AG08396 (cell line): Measurements from ENCODE around the gene GCH1.

Source experiments
- DNase-seq: peaks from one replicate; pipeline ENCODE4 v3.0.0; 2012; ENCODE audit warnings: low spot score, mixed read lengths

GCH1 gene

DNA sequence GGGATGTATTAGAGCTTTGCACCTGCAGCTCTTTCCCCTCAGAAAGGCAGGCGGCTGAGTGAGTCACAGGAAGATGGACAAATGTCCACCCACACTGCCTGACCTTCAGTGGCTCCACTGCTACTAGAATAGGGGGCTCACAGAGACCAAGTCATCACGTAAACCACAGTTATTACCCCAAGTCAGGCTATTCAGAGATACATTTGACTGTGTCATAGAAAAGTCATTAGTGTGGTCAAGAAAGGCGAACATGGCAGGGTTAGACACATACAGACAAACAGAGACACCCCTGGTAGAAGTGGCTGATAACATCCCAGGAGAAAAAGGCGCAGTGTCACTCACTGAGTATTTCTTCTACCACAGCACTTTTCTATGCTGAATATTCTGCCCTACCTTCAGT, 36.0 kb downstream of the GCH1 start:
- no peak for DNase-seq

DNA sequence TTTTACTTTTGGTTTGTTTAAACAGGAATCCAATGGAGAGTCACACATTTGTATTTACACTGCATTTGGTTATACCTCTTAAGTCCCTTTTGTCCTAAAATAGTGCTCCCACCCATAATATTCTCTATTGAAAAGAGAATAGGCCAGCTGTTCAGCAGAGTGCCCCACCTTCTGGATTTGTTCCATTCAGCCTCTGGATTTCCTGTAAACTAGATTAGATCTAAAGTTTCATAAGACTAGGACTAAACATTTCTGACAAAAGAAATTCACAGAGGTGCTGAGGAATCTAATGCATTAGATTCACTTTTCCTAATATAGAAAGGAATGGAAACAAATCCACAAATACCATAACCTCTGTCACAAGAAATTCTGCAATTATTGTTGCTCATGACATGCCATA, 38.1 kb downstream of the GCH1 start:
- DNase-seq = no peak

DNA sequence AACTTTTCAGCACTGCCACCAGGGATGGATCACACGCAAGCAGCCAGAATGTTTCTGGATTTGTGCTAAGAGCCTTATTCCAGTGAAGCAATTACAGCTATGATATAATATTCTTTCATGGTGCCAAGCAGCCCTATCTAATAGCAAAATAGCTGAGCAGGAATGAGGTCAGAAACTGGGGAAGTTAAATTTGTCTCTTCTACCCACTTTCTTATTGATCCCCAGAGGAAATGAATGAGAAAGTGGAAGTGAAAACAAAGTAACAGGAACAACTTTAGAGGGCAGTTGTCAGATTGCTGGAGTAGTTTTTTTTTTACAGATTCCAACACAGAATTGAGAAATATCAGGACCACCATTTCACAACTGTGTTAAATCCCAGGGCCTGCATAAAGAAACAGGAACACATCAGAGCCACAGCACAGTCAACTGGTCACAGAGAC, 44.8 kb downstream of the GCH1 start:
- no peak for DNase-seq

DNA sequence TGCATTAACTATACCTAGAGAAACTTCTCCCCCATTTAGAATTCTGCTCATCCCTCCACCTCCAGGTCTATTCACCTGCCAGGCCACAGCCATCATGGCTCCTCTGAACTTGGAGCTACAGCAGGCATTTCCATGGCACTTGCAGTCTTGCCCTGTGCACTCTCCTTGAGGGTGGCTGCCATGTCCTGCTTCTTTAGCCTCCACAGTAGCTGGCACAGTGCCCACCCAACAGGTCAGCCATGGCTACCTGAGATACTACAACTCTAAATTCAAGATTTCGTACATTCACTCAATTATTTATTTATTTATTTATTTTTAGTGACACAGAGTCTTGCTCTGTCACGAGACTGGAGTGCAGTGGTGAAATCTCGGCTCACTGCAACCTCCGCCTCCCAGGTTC, 46.5 kb downstream of the GCH1 start:
- no peak for DNase-seq

DNA sequence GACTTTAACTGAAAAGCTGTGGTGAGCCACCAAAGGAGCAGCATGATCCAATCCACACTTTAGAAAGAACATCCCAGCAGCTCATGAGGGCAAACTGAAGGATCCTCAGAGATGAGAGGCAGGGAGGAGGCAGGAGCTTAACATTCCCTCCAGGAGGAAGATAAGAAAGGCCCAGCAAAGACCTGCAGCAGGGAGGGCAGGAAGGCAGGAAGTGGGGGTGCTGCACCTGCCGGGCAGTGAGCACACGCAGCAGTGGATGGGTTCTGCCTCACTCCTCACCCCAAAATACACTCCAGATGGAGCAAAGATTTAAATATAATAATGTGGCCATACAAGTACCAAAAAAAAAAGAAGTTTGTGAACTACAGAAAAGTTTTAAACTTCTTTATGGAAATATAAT, 48.4 kb downstream of the GCH1 start:
- no peak for DNase-seq

DNA sequence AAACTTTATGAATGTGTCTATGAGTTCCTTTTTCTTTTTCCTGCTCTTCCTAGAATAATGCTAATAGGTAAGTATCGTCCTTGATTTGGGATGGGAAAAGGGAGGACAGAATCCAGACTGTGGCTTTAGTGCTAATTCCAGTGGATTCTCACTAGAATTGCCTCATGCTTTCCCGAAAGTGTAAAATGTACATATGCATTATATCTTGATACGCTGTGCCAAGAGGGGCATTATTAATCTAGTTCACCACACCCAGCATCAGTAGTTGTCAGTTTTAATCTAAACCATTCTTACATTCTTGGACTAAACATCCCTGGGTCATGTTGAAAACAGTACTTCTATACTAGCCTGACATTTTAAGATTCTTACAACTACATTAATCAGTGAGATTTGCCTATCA, 49.3 kb downstream of the GCH1 start:
- DNase-seq = no peak

DNA sequence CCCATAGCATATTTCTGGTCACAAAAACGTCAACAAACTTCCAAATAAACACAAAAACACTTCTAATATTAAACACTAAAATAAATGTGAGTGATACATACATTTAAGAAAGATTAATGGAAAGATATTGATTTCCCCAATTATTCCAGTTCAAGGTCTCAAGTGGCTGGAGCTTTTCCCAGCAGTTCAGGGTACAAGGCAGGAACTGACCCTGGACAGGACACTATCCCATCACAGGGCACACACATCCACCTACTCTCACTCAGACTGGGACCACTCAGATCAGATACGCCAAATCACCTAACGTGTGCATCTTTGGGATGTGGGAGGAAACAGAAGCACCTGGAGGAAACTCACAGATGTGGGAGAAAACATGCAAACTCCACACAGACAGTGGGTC, 50.4 kb downstream of the GCH1 start:
- no peak for DNase-seq

DNA sequence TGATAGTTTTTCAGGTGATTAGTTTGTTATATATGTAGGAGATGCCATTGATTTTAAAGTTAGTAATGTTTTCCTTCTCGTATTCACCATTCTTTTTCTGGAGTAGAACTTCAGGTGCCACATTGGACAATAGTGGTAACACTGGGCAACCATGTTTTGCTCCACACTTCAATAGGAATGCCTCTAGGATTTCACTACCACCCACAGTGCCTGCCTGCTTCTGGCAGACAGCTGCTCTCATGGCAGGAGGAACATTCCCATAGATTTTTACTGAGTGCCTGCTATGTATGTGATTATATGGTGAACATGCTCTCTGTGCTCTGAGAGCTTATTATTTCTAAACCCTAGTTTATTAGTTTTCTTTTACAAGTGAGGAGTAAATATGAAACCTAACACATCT, 53.7 kb downstream of the GCH1 start:
- no peak for DNase-seq

DNA sequence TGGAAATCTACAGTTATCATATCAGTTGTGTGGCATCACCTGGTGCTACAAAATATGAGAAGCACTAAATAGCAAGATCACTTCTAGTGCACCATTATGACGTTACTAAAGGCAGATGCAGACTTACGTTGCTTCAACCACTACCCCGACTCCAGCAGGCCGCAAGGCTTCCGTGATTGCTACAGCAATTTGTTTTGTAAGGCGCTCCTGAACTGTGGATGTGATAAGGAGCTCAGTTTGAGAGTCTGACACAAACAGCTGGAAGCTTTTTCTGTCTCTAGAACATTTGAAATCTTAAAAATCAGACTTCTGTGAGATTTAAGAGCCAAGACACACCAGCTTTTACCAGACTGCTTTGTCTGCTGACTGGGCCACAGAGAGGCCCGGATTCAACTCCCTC, 57.0 kb downstream of the GCH1 start:
- no peak for DNase-seq

DNA sequence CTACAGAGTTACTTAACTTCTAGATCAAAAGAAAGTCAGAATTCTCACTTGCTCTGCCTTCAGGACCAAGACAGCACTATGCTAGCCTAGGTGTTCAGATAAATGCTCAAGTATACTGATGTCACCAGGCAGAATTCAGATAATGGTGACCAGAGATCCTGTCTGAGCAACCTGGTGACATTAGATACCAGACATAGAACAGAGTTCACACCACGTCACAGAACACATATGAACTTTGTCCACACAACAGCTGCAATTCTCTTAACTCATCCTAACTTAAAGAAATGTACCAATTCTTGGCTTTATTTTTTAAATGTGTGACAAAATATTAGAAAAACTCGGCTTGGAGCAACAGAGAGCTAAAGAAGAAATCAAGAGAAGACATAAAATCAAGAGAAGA, 58.1 kb downstream of the GCH1 start:
- DNase-seq = no peak

DNA sequence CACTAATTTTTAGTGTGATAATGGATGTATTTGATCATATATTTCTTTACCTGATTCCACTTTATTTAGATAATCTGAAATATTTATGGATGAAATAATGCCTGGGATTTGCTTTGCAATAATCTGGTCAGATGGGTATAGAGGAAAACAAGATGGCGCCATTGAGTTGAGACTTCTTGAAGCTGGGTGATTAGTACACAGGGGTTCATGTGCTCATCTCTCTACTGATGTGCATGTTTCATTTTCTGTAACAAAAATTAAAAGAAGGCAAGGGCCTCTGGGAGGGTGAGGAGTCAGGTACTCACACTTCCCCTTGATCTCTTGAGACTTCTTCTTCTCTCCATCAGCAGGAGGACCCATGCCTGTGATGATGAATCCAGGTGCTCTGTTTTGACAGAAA, 61.8 kb downstream of the GCH1 start:
- no peak for DNase-seq

DNA sequence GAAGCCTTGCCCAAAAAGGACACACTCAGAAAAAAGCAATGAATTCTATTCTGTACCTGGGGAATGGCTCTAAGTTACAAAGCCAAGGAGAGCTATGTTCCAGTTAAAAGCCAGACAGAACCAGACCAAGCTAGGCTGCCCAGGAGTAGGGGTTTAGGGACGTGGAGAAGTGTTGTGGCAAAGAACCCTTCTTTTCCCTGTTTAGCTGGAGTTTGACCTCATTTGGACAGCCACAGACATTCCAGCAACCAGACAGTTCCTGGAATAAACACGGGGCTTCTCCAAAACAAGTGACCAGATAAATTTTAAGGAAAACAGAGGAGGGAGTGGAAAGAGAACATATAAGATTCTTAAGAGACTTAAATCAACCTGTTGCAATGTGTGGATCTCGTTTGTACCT, 62.3 kb downstream of the GCH1 start:
- no peak for DNase-seq

DNA sequence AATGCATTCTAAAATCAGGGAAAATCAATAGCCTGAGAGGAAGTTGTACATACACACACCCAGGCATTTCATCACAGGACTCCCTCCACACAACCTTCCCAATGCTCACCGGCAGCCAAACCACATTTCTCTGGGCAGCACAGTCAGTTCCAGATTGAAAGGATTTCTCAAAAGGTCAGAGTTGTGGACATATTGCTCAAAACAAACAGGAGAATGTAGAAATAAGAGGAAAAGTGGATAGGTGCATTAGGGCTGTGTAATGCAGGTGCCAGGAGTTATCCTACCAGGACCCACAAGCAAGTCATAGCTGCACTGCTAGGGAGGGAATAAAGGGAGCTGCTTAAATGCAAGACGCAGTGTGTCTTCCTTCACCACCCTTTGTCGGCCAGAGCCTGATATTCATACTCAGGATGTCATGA, 62.9 kb downstream of the GCH1 start:
- no peak for DNase-seq

DNA sequence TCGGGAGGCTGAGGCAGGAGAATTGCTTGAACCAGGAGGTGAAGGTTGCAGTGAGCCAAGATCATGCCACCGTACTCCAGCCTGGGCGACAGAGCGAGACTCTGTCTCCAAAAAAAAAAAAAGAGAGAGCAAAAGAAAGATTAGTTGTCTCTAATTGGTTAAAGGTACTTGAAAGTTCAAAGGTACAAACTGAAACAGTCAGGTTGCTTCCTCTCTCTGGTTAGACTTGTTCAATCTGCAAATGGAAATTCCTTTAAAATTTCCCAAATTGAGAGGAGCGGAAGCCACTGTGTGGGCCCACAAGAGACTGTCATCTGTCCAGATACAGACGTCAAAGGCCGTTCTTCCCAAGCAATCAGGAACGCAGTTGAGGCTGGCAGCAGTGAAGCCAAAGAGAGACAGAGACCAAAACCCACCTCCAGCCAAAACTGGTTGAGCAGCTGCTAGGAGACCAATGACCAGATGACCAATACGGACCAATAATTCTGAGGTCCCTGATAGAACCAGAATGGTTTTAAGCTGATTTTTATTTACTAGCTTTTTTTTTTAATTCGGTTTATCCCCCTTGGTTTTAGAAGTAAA, 63.6 kb downstream of the GCH1 start:
- no peak for DNase-seq

DNA sequence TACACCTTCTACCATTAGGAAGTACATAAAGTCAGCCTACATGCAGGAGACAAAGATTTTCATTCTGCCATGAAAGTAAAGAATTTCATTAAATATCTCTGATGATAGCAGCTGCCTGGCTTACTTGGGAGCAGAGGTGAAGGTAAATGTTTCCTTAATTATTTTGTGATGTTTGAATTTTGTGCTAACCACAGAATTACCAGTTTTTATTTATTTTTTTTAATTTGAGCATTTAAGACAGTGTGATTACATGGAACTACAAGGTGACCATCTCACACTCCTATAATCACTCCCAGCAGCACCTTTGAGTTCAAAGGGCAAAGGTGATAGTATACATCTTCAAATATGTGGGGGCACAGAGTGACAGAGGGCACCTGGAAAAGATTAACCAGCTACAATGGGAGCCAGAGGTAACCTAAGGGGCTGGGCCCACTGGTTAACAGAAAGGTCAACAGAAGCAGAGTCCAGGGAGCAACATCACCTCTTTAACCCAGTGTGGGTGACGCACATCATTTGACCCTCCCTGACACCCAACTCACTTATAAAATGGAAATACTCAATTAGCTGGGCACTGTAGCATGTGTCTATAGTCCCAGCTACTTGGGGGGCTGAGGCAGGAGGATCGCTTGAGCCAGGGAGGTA, 65.0 kb downstream of the GCH1 start:
- DNase-seq = no peak

DNA sequence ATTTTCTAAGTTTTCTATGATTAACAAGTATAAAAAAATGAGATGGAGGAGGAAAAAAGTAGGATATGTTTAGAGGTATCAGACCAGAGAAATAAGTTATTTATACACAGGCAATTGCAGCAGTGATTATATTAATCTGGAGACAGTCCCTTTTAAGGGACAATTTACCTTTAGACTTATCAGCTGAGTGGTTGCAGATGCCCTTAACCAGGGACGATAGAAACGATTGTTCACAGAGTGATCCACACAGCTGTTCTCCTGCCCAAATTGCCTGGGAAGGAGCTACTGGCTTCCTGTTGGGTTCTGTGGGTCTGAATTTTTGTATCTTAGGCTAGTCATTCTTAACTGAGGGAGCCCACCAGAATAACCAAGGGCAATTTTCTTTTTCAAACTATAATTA, 66.4 kb downstream of the GCH1 start:
- no peak for DNase-seq

DNA sequence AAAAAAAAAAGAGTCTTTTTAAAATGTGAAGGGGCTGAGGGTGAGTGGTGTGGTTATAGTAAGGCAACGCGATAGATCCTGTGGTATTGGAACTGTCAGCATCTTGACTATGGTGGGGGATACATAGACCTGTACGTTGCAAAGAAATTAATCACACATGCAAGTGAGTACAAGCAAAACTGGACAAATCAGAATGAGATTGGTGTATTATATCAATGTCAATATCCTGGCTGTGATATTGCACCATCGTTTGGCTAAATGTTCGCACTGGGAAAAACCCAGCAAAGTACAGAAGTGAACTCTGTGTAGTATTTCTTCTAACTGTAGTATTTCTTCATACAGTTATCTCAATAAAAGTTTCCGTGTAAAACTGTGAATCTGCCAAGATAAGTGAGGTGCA, 67.9 kb downstream of the GCH1 start:
- no peak for DNase-seq

DNA sequence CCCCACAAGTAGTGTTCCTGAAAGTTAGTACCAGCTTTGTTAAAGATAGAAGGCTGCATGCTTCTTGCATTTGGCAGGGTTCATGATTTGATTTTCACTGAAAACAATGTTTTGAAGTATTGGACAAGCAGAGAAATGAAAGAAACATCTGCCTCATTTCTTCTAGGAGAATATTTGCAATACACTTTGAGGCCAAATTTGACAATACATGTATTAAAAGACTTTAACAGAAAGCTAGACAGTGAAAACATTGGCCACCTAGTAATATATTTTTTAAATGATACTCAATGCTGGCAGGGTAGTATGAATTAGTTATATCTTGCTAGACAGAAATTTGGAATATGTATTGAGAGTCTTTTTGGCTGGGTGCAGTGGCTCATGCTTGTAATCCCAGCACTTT, 68.5 kb downstream of the GCH1 start:
- no peak for DNase-seq

DNA sequence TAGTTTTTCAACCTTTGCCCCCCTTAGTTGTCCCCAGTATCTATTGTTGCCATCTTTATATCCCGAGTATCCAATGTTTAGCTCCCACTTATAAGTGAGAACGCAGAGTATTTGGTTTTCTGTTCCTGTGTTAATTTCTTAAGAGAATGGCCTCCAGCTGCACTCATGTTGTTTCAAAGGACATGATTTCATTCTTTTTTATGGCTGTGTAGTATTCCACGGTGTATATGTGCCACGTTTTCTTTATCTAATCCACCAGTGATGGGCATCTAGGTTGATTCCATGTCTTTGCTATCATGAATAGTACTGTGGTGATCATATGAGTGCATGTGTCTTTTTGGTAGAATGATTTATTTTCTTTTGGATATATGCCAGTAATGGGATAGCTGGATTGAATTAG, 72.0 kb downstream of the GCH1 start:
- no peak for DNase-seq

DNA sequence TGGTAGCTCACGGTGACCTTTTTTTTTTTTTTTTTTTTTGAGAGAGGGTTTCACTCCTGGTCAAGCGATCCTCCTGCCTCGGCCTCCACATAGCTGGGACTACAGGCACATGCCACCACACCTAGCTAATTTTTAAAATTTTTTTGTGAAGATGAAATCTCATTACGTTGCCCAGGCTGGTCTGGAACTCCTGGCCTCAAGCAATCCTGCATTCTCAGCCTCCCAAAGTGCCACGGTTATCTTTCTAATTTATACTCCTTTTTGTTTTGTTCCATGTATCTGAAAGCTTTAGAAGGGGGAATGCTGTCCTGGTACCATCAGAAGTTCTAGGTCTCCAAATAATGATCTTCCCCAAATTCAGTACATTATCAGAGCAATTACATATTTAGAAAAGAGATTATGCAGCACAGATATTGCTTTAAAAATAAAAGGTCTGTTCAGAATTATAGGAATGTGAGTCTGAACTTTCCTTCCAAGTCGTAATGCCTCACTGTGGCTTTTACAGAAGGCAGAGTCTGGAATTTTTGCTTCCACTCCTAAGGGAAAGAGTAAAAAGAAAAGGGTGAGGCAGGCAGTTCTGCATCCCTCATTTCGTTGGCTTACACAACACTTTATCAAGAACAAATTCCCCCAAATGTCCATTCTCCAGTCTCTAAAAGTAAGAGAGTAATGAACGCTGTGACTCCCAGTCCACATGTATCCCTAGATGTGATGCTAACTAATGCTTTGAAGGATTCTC, 73.0 kb downstream of the GCH1 start:
- DNase-seq = no peak

DNA sequence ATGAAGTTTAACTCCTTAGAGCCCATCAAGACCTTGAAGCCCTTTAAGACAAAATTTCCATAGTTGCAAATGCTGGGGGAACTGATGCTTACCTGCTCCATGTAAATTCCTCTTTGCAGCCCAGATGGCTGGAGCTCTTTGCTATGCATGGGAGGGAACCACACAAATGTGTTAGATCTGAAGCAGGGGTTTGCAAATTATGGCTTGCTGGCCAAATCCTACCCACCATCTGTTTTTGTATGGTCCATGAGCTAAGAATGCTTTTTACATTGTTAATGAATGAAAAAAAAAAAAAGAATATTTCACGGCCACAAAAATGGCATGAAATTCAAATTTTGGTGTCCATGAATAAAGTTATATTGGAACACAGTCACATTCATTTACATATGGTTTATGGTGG, 74.6 kb downstream of the GCH1 start:
- DNase-seq = no peak

DNA sequence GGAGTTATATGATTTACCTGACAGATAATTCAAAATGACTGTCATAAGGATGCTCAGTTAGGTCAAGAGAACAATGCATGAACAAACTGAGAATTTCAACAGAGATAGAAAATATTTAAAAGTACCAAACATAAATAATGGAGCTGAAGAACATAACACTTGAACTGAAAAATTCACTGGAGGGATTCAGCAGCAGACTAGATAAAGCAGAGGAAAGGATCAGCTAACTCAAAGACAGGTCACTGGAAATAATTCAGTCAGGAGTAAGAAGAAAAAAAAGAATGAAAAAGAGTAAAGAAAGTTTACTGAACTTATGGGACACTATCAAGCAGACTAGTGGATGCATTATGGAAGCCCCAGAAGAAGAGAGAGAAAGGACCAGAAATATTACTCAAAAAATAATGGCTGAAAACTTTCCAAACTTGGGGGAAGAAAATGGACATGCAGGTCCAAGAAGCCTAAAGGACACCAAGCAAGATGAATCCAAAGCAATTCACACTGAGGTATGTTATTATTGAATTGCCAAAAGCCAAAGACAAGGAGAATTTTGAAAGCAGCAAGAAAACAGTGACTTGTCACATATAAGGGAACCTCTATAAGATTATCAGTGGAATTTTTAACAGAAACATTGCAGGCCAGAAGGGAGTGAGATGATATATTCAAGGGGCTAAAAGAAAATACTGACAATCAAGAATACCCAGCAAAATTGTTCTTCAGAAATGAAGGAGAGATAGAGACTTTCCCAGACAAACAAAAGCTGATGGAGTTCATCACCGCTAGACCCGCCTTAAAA, 78.7 kb downstream of the GCH1 start:
- DNase-seq = no peak

DNA sequence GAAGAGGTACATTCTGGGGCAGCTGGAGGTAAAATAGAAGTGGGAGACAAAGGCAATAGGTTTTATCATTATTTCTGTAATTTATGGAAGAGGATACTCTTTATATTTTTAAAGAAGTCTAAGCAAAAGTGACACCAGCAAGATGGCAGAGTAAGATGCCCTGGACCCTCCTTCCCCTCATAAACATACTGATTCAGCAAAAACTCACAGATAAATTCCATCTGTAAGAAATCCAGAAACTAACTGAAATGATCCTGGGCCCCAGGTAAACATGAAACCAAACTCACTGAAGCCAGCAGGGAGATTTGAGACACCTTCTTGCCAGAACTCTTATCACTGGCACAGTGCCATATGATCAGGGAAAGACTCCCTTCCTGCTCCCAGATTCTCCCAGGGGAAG, 79.9 kb downstream of the GCH1 start:
- no peak for DNase-seq
